Measurements from ENCODE around the gene CD4.

DNA sequence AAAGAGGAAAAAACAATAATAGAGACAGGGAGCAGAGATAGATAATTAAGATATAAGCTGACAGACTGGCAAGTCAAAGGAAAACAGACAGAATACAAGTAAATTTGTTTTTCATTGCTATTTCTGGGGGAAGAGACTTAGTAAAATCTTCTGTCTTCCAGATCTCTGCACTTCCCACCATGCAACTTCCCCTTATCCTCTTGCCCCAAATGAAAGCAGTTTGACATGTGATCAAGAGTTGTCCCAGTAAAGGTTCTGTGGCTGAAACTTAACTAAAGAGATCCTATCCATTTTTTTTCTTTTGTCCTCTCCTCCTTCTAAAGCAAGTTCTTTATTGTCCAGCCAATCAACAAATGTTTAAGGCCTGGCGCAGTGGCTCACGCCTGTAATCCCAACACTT, 34.9 kb upstream of the CD4 start:
- no peak for TF ChIP-seq POLR2A (IDR thresholded peaks at IDR 0.05; ENCODE audit: low read depth, low read length)
- TF ChIP-seq CTCF (IDR thresholded peaks at IDR 0.05; ENCODE audit: extremely low read depth in 1 of 2, insufficient read depth in 1 of 2, low read depth in 1 of 2, low read length in 2 of 2) = no peak
- no peak for TF ChIP-seq EZH2 (IDR thresholded peaks at IDR 0.05; ENCODE audit: borderline replicate concordance, low read depth, low read length, severe bottlenecking)
